Lung (tissue), 12 donors: Measurements from ENCODE around the gene C12orf57. TPM values are rescaled to one million over a fixed set of nuclear protein-coding genes. Genes with fewer than 3 reads are reported as not detected.

Experiments used
- ATAC-seq: fragments of 200-7000 bp; cut with Tn5 transposase; one replicate; pipeline ENCODE4 v1.9.1; 2020; ENCODE audit warnings: moderate number of reproducible peaks; ENCODE audit not compliant: insufficient read depth, low FRiP score
- DNase-seq, 3 donors: peaks; one replicate each; pipeline ENCODE4 v3.0.0-alpha.2; 2013 to 2017
- H3K27ac ChIP-seq, 2 donors: one replicate each; pipeline ENCODE4 v1.5.1; 2013; ENCODE audit warnings: mild to moderate bottlenecking in 2 of 2, moderate library complexity in 2 of 2, control low read depth in 1 of 2, inconsistent platforms in 1 of 2, low read depth in 1 of 2, low read length in 1 of 2
- H3K27me3 ChIP-seq, 3 donors: one replicate each; pipeline ENCODE4 v1.5.1; 2013; ENCODE audit warnings: low read length in 2 of 3; ENCODE audit not compliant: control insufficient read depth in 3 of 3, insufficient read depth in 3 of 3
- H3K36me3 ChIP-seq, 4 donors: one replicate each; pipeline ENCODE4 v1.5.1; 2013; ENCODE audit warnings: low read length in 4 of 4, mild to moderate bottlenecking in 1 of 4, moderate library complexity in 1 of 4; ENCODE audit not compliant: control insufficient read depth in 4 of 4, insufficient read depth in 4 of 4
- H3K4me1 ChIP-seq, 5 donors: one replicate each; pipeline ENCODE4 v1.5.1; 2013; ENCODE audit warnings: low read length in 5 of 5, mild to moderate bottlenecking in 2 of 5, moderate library complexity in 1 of 5; ENCODE audit not compliant: control insufficient read depth in 5 of 5, insufficient read depth in 5 of 5
- H3K4me3 ChIP-seq: one replicate; pipeline ENCODE4 v1.5.1; 2013; ENCODE audit warnings: mild to moderate bottlenecking, control low read depth, moderate library complexity
- H3K9ac ChIP-seq, 2 donors: one replicate each; pipeline ENCODE4 v1.5.1; 2013; ENCODE audit warnings: low read length in 2 of 2, control low read depth in 1 of 2; ENCODE audit not compliant: insufficient read depth in 1 of 2
- H3K9me3 ChIP-seq, 4 donors: one replicate each; pipeline ENCODE4 v1.5.1; 2013; ENCODE audit warnings: low read length in 3 of 4, mild to moderate bottlenecking in 1 of 4, moderate library complexity in 1 of 4; ENCODE audit not compliant: control insufficient read depth in 4 of 4, insufficient read depth in 3 of 4
- WGBS, 2 donors: extraction: QIAGEN DNeasy Blood & Tissue Kit; methylation state at CpG; one replicate each; pipeline ENCODE4 v1.1.7; 2013; 5-methylcytosine and 5-hydroxymethylcytosine counted together
- polyA plus RNA-seq, 2 donors: library from polyadenylated mRNA; stranded (reverse); fragments of 200-250 nt; gene quantifications; one replicate each; pipeline ENCODE4 v1.2.1, GENCODE V29; 2013
- total RNA-seq, 2 donors: library from RNA; depleted of rRNA in 1 of 2; stranded (reverse); fragments of >200 nt in 1 of 2; gene quantifications; one replicate each; pipeline ENCODE4 v1.2.1, GENCODE V29; 2014 to 2021
- TF ChIP-seq, protein P1 (sequence below): IDR thresholded peaks from 2 replicates; pipeline ENCODE4 v1.5.1; 2012; ENCODE audit warnings: mild to moderate bottlenecking; ENCODE audit errors: control extremely low read depth, extremely low read depth
- donor health status: control.
- donor health status: control.
- donor health status: Bipolar disorder and iron deficiency.
- donor health status: healthy.
- donor health status: DM: yes; HTN: yes; CAD: no.

The C12orf57 gene
- total and polyA plus RNA-seq, 4 donors, result 92.9 to 437 (median 283) TPM

DNA sequence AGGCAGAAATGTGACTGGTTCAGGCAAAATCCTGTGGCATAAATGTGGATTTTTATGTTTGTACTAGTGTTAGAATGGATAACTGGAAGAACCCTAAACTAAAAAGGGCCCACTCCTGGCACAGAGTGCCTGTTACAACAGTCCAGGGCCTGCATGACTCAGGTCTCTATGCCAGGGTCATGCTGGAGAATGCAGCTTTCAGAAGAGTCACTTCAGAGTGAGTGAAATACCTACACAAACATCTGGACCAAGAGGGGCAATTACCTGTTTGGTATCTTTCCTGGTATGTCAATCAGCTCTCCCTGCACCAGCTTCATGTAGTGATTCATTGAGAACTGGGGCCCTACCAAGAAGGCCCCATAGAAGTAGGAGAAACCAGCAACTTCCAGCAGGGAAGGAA, 36.9 kb downstream of the C12orf57 start:
- Histone ChIP-seq H3K4me3 (no peak overlapping the region), H3K9ac (no peak overlapping the region), H3K27me3 (no peaks in the 10 kb centered on the region), H3K27ac (peak overlapping the region in 1 of 2 donors; percentile 73), H3K9me3 (no peaks in the 10 kb centered on the region), H3K4me1 (peaks cover 0 to 12% (median 0%) of the 10 kb centered on the region in 5 donors), H3K36me3 (peaks cover 27 to 50% (median 47%) of the 10 kb centered on the region in 4 donors)
- no peak for DNase-seq
- no peak for ATAC-seq
- TF ChIP-seq, protein P1, sequence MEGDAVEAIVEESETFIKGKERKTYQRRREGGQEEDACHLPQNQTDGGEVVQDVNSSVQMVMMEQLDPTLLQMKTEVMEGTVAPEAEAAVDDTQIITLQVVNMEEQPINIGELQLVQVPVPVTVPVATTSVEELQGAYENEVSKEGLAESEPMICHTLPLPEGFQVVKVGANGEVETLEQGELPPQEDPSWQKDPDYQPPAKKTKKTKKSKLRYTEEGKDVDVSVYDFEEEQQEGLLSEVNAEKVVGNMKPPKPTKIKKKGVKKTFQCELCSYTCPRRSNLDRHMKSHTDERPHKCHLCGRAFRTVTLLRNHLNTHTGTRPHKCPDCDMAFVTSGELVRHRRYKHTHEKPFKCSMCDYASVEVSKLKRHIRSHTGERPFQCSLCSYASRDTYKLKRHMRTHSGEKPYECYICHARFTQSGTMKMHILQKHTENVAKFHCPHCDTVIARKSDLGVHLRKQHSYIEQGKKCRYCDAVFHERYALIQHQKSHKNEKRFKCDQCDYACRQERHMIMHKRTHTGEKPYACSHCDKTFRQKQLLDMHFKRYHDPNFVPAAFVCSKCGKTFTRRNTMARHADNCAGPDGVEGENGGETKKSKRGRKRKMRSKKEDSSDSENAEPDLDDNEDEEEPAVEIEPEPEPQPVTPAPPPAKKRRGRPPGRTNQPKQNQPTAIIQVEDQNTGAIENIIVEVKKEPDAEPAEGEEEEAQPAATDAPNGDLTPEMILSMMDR, result no peak

DNA sequence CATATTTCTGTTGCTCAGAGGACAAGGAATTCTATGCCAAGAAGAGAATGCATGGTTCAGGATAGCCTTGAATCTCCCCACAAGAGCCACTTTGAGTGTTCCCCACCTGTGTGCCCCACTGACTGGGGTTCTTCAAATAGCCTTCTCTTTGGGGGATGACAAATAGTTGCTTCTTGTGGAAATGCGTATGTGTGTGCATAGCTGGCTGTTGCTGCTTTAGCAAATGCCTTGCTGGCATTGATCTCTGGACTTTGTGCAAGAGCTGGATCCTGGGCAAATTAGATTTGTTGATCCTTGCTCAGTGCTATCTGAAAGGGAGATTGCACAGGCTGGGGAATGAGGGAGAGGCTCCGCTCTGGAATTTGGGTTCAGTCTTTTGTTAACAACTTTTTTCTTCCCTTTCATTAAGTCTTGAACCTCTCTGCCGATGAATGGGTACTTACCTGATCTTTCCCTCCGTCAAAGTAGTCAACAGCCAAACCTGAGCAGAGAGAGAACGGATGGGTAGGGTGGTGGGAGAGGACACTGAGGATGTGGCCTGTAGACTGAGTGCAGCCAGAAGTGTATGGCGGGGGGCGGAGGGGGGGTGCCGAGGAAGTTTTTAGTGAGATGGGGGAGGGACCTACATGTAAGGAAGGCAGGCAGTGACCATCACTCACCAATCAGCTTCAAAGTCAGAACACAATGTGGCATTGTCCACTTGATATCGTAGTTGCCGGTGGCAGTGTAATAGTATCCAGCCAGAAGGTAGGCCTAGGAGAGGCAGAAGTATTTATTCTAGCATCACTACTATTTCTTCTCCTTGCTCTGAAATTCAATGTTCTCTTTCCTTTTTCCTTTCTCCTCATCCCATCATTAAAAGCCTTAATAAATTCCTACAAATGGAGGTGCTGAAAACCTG, 37.6 kb downstream of the C12orf57 start:
- ATAC-seq, result no peak

GRCh38 chr12:6982532-6982931, 38.7 kb downstream of the C12orf57 start:
- no peak overlapping the region for H3K9ac ChIP-seq
- no peak overlapping the region for H3K4me3 ChIP-seq
- ATAC-seq, result no peak
- peak overlapping the region in 1 of 2 donors; percentile 48 for H3K27ac ChIP-seq
- peaks cover 0 to 11% (median 0%) of the 10 kb centered on the region in 5 donors for H3K4me1 ChIP-seq
- DNase-seq, result no peak
- H3K36me3 ChIP-seq, result peaks cover 14 to 37% (median 36%) of the 10 kb centered on the region in 4 donors
- TF ChIP-seq, protein P1, result no peak
- H3K9me3 ChIP-seq, result no peaks in the 10 kb centered on the region
- no peaks in the 10 kb centered on the region for H3K27me3 ChIP-seq
- WGBS, 2 donors, result 88 to 91% methylated on average over 7 of the region's 7 CpGs

More for the DNA sequence above, 37.6 kb downstream of the C12orf57 start:
- Histone ChIP-seq H3K27me3 (no peaks in the 10 kb centered on the region), H3K36me3 (peaks cover 22 to 45% (median 42%) of the 10 kb centered on the region in 4 donors), H3K9ac (no peak overlapping the region), H3K27ac (peak overlapping the region in 1 of 2 donors; percentile 73), H3K4me1 (peaks cover 0 to 12% (median 0%) of the 10 kb centered on the region in 5 donors), H3K4me3 (no peak overlapping the region), H3K9me3 (no peaks in the 10 kb centered on the region)
- TF ChIP-seq, protein P1, result no peak
- 87 to 95% methylated on average over 7 to 10 of the region's 10 CpGs for WGBS, 2 donors
- DNase-seq, result no peak
